Smooth muscle cell (in vitro differentiated cells): ENCODE measurements around the gene SCAMP5. TPM values are rescaled to one million over a fixed set of nuclear protein-coding genes. Genes with fewer than 3 reads are reported as not detected.
A peak's percentile ranks its signal among the peaks of the same experiment; 100 is the strongest.

Source experiments
- DNase-seq: peaks from one replicate; lab custom pipeline; 2025; ENCODE audit not compliant: unreplicated experiment; lab: John Stamatoyannopoulos, UW
- H2AFZ ChIP-seq: fragments of 200-600 bp; sonication (generic); 2 replicates; pipeline ENCODE4 v1.6.0; 2016; ENCODE audit warnings: antibody characterized with exemption, low read depth, mild to moderate bottlenecking
- H3F3A ChIP-seq: fragments of 200-600 bp; sonication (generic); 2 replicates; pipeline ENCODE4 v1.6.0; 2017; ENCODE audit warnings: antibody characterized with exemption, low read depth
- H3K27ac ChIP-seq: fragments of 200-600 bp; sonication (generic); 2 replicates; pipeline ENCODE4 v1.5.1; 2016; ENCODE audit warnings: low read depth, mild to moderate bottlenecking
- H3K27me3 ChIP-seq: fragments of 200-600 bp; sonication (generic); 2 replicates; pipeline ENCODE4 v1.6.1; 2016; ENCODE audit warnings: low read depth, mild to moderate bottlenecking
- H3K36me3 ChIP-seq: fragments of 200-600 bp; sonication (generic); 2 replicates; pipeline ENCODE4 v1.5.1; 2016; ENCODE audit warnings: low read depth
- H3K4me1 ChIP-seq: fragments of 200-600 bp; sonication (generic); 2 replicates; pipeline ENCODE4 v1.5.1; 2016; ENCODE audit warnings: low read depth
- H3K4me2 ChIP-seq: fragments of 200-600 bp; sonication (generic); 2 replicates; pipeline ENCODE4 v1.6.0; 2016; ENCODE audit warnings: mild to moderate bottlenecking
- H3K4me3 ChIP-seq: fragments of 200-600 bp; sonication (generic); 2 replicates; pipeline ENCODE4 v1.5.1; 2016; ENCODE audit warnings: mild to moderate bottlenecking
- H3K79me2 ChIP-seq: fragments of 200-600 bp; sonication (generic); 2 replicates; pipeline ENCODE4 v1.6.0; 2016; ENCODE audit warnings: low read depth, mild to moderate bottlenecking
- H3K9ac ChIP-seq: fragments of 200-600 bp; sonication (generic); 2 replicates; pipeline ENCODE4 v1.6.0; 2016; ENCODE audit warnings: low read depth
- H3K9me3 ChIP-seq: fragments of 200-600 bp; sonication (generic); replicated peaks from 2 replicates; pipeline ENCODE4 v1.5.1; 2016; ENCODE audit warnings: low read depth
- H4K20me1 ChIP-seq: fragments of 200-600 bp; sonication (generic); 2 replicates; pipeline ENCODE4 v1.6.0; 2016; ENCODE audit warnings: low read depth
- CTCF ChIP-seq: fragments of 200-600 bp; sonication (generic); IDR thresholded peaks from 2 replicates; pipeline ENCODE4 v1.5.1; 2017; ENCODE audit warnings: borderline replicate concordance, mild to moderate bottlenecking, antibody characterized with exemption; ENCODE audit not compliant: insufficient read depth, poor library complexity, severe bottlenecking
- WGBS: methylation state at CpG from one replicate; pipeline ENCODE4 v1.1.7; 2016; ENCODE audit warnings: low lambda C conversion rate; 5-methylcytosine and 5-hydroxymethylcytosine counted together
- polyA plus RNA-seq: library from polyadenylated mRNA; unstranded; fragments of >200 nt; fragmentation: Nextera tagmentation; extraction: Ambion mirVana; gene quantifications from 2 replicates; pipeline ENCODE4 v1.2.1, GENCODE V29; 2016
- total RNA-seq: library from RNA; depleted of rRNA; stranded (reverse); fragments of >200 nt; gene quantifications from 2 replicates; pipeline ENCODE4 v1.2.3, GENCODE V29; 2014

SCAMP5 gene
- total and polyA plus RNA-seq, 2 experiments from 2014 or later = 6.6 to 18.1 TPM

- TF ChIP-seq CTCF = no peak
- H3F3A ChIP-seq = no peaks in the 10 kb centered on the region
- 91% methylated on average over 2 of the region's 2 CpGs for WGBS
- no peaks in the 10 kb centered on the region for H3K9me3 ChIP-seq
- DNase-seq = no peak
- H3K4me1 ChIP-seq = no peaks in the 10 kb centered on the region
- H3K27me3 ChIP-seq = peaks cover 30% of the 10 kb centered on the region
- H3K4me2 ChIP-seq = no peak overlapping the region
- no peaks in the 10 kb centered on the region for H3K36me3 ChIP-seq
- H3K4me3 ChIP-seq = no peak overlapping the region
- no peak overlapping the region for H3K27ac ChIP-seq
- no peaks in the 10 kb centered on the region for H3K79me2 ChIP-seq
- H2AFZ ChIP-seq = no peak overlapping the region
- H4K20me1 ChIP-seq = no peaks in the 10 kb centered on the region
- no peak overlapping the region for H3K9ac ChIP-seq
Observed at GRCh38 chr15:74994236-74994635, 1.1 kb upstream of the SCAMP5 start.

- H3K9ac ChIP-seq = no peak overlapping the region
- WGBS = 43% methylated on average over 5 of the region's 5 CpGs
- no peaks in the 10 kb centered on the region for H3F3A ChIP-seq
- peaks cover 27% of the 10 kb centered on the region for H3K27me3 ChIP-seq
- no peak overlapping the region for H3K27ac ChIP-seq
- no peaks in the 10 kb centered on the region for H3K36me3 ChIP-seq
- no peak overlapping the region for H3K4me3 ChIP-seq
- no peaks in the 10 kb centered on the region for H3K4me1 ChIP-seq
- no peak for TF ChIP-seq CTCF
- no peak overlapping the region for H2AFZ ChIP-seq
- no peak for DNase-seq
- no peaks in the 10 kb centered on the region for H3K9me3 ChIP-seq
- H3K4me2 ChIP-seq = no peak overlapping the region
- H4K20me1 ChIP-seq = no peaks in the 10 kb centered on the region
- H3K79me2 ChIP-seq = no peaks in the 10 kb centered on the region
Observed at GRCh38 chr15:74994685-74995084, 678 bp upstream of the SCAMP5 start.

GRCh38 chr15:74995779-74996765 lies 709 bp downstream of the SCAMP5 start:
- Histone ChIP-seq H3K27ac (no peak overlapping the region), H3K4me1 (no peaks in the 10 kb centered on the region), H3K79me2 (no peaks in the 10 kb centered on the region), H4K20me1 (no peaks in the 10 kb centered on the region), H3K4me2 (peak overlapping the region; percentile 100), H3K9ac (no peak overlapping the region), H3K36me3 (no peaks in the 10 kb centered on the region), H3K9me3 (no peaks in the 10 kb centered on the region), H3K27me3 (peaks cover 22% of the 10 kb centered on the region), H3K4me3 (peak overlapping the region; percentile 79), H2AFZ (peak overlapping the region; percentile 75), H3F3A (no peaks in the 10 kb centered on the region)
- DNase-seq = no peak
- no peak for TF ChIP-seq CTCF
- WGBS = 12% methylated on average over 39 of the region's 42 CpGs
